H1 (cell line): ENCODE measurements around the gene BRCC3. TPM values are rescaled to one million over a fixed set of nuclear protein-coding genes. Genes with fewer than 3 reads are reported as not detected.

Experiments used
- RFX5 ChIP-seq: IDR thresholded peaks from 2 replicates; pipeline ENCODE4 v1.6.1; 2011; ENCODE audit warnings: low read depth, low read length, improper control_type of control experiment, borderline replicate concordance
- polyA plus RNA-seq, 7 experiments: library from polyadenylated mRNA; depleted of rRNA in 3 of 7; stranded (reverse) in 5 of 7; unstranded in 2 of 7; fragments of >200 nt in 5 of 7; fragments of 200-250 nt in 2 of 7; gene quantifications; 1 replicate in 5 of 7; 2 replicates in 1 of 7; 4 replicates in 1 of 7; pipeline versions ENCODE4 v1.2.1 to v1.2.3, GENCODE V29; 2011 to 2013; ENCODE audit warnings: missing spikeins in 2 of 7, mixed read lengths in 2 of 7
- total RNA-seq: library from RNA; stranded (reverse); fragmentation: NEBNext Ultra II Directional; extraction: Animal tissue kit (Norgen Biotek cat#: 25700); gene quantifications from 2 replicates; pipeline ENCODE4 v1.2.1, GENCODE V29; 2021

The BRCC3 gene
- total and polyA plus RNA-seq, 2 of the 8 experiments (the other 6 are each of a cell fraction or from before 2014, with no cell fraction given) = 13.1 to 23.2 TPM

- TF ChIP-seq RFX5 = no peak
Observed at GRCh38 chrX:155069414-155069813, 1.9 kb upstream of the BRCC3 start (continued).
